HEK293 (cell line): Measurements from ENCODE around the gene ADM5.

ENCODE experiments used
- EGR2 ChIP-seq: fragments of 450-650 bp; formaldehyde crosslinking; IDR thresholded peaks from 2 replicates; pipeline ENCODE4 v1.5.1; 2016; ENCODE audit warnings: low read depth, missing biosample characterization, missing genetic modification characterization
- GLI2 ChIP-seq: fragments of 450-650 bp; formaldehyde crosslinking; IDR thresholded peaks from 2 replicates; pipeline ENCODE4; 2017; ENCODE audit warnings: missing biosample characterization, missing genetic modification characterization, low read depth, borderline replicate concordance
- GLI4 ChIP-seq: fragments of 450-650 bp; formaldehyde crosslinking; IDR thresholded peaks from 2 replicates; pipeline ENCODE4 v1.5.1; 2016; ENCODE audit warnings: missing biosample characterization, missing genetic modification characterization
- GLIS1 ChIP-seq: fragments of 450-650 bp; formaldehyde crosslinking; IDR thresholded peaks from 2 replicates; pipeline ENCODE4 v1.5.1; 2016; ENCODE audit warnings: missing biosample characterization, missing genetic modification characterization
- KLF9 ChIP-seq: fragments of 450-650 bp; formaldehyde crosslinking; IDR thresholded peaks from 2 replicates; pipeline ENCODE4 v1.5.1; 2016; ENCODE audit warnings: missing biosample characterization, missing genetic modification characterization, low read depth
- MEIS1 ChIP-seq: sonication (generic); formaldehyde crosslinking; IDR thresholded peaks from 2 replicates; pipeline ENCODE4 v1.8.1; 2022; ENCODE audit warnings: missing genetic modification reagents, mild to moderate bottlenecking, borderline replicate concordance
- SP2 ChIP-seq: fragments of 450-650 bp; formaldehyde crosslinking; IDR thresholded peaks from 2 replicates; pipeline ENCODE4 v1.5.1; 2016; ENCODE audit warnings: missing biosample characterization, missing genetic modification characterization
- SP3 ChIP-seq: fragments of 450-650 bp; formaldehyde crosslinking; IDR thresholded peaks from 2 replicates; pipeline ENCODE4 v1.5.1; 2016; ENCODE audit warnings: missing biosample characterization, missing genetic modification characterization
- YY1 ChIP-seq: fragments of 450-650 bp; formaldehyde crosslinking; IDR thresholded peaks from 2 replicates; pipeline ENCODE4 v1.5.1; 2018; ENCODE audit warnings: missing biosample characterization, missing genetic modification characterization
- ZNF211 ChIP-seq: fragments of 450-650 bp; formaldehyde crosslinking; IDR thresholded peaks from 2 replicates; pipeline ENCODE4 v1.5.1; 2016; ENCODE audit warnings: low read depth, missing biosample characterization, missing genetic modification characterization
- ZNF221 ChIP-seq: fragments of 450-650 bp; formaldehyde crosslinking; IDR thresholded peaks from 2 replicates; pipeline ENCODE4 v1.5.1; 2017; ENCODE audit warnings: missing biosample characterization, missing genetic modification characterization, borderline replicate concordance
- ZNF324 ChIP-seq: fragments of 450-650 bp; formaldehyde crosslinking; IDR thresholded peaks from 2 replicates; pipeline ENCODE4 v1.5.1; 2016; ENCODE audit warnings: missing biosample characterization, missing genetic modification characterization
- ZNF350 ChIP-seq: fragments of 450-650 bp; formaldehyde crosslinking; IDR thresholded peaks from 2 replicates; pipeline ENCODE4 v1.5.0; 2017; ENCODE audit warnings: missing biosample characterization, mild to moderate bottlenecking, missing genetic modification characterization
- ZNF423 ChIP-seq: fragments of 450-650 bp; formaldehyde crosslinking; IDR thresholded peaks from 2 replicates; pipeline ENCODE4 v1.5.1; 2016; ENCODE audit warnings: missing biosample characterization, missing genetic modification characterization
- ZNF426 ChIP-seq: fragments of 450-650 bp; formaldehyde crosslinking; IDR thresholded peaks from 2 replicates; pipeline ENCODE4 v1.5.1; 2017; ENCODE audit warnings: missing biosample characterization, missing genetic modification characterization, mild to moderate bottlenecking, inconsistent platforms, moderate library complexity
- ZNF521 ChIP-seq: fragments of 450-650 bp; formaldehyde crosslinking; IDR thresholded peaks from 2 replicates; pipeline ENCODE4 v1.5.1; 2017; ENCODE audit warnings: missing biosample characterization, mild to moderate bottlenecking, missing genetic modification characterization
- ZNF529 ChIP-seq: fragments of 450-650 bp; formaldehyde crosslinking; IDR thresholded peaks from 2 replicates; pipeline ENCODE4 v1.5.1; 2017; ENCODE audit warnings: missing genetic modification characterization, missing biosample characterization; ENCODE audit not compliant: insufficient replicate concordance
- ZNF596 ChIP-seq: fragments of 450-650 bp; IDR thresholded peaks from 2 replicates; pipeline ENCODE4 v1.5.0; 2018; ENCODE audit warnings: missing biosample characterization, mild to moderate bottlenecking, missing genetic modification characterization, moderate library complexity
- ZNF626 ChIP-seq: fragments of 450-650 bp; sonication (Bioruptor Pico); formaldehyde crosslinking; IDR thresholded peaks from 2 replicates; pipeline ENCODE4 v1.5.1; 2018; ENCODE audit warnings: missing biosample characterization, missing genetic modification characterization, inconsistent platforms
- ZNF670 ChIP-seq: fragments of 450-650 bp; formaldehyde crosslinking; IDR thresholded peaks from 2 replicates; pipeline ENCODE4 v1.5.1; 2016; ENCODE audit warnings: missing biosample characterization, missing genetic modification characterization, low read depth
- ZNF777 ChIP-seq: fragments of 450-650 bp; formaldehyde crosslinking; IDR thresholded peaks from 2 replicates; pipeline ENCODE4 v1.5.1; 2017; ENCODE audit warnings: missing biosample characterization, missing genetic modification characterization, borderline replicate concordance
- TF ChIP-seq, protein P1 (sequence below): fragments of 450-650 bp; formaldehyde crosslinking; IDR thresholded peaks from 2 replicates; pipeline ENCODE4 v1.5.1; 2016; ENCODE audit warnings: missing biosample characterization, missing genetic modification characterization
- TF ChIP-seq, protein P2 (sequence below): fragments of 450-650 bp; formaldehyde crosslinking; conservative IDR thresholded peaks from 2 replicates; pipeline ENCODE4 v1.5.1; 2016; ENCODE audit warnings: low read depth, missing biosample characterization, missing genetic modification characterization
- TF ChIP-seq, protein P3 (sequence below): fragments of 450-650 bp; formaldehyde crosslinking; IDR thresholded peaks from 2 replicates; pipeline ENCODE4 v1.5.1; 2016; ENCODE audit warnings: missing biosample characterization, missing genetic modification characterization
- TF ChIP-seq, protein P4 (sequence below): fragments of 450-650 bp; formaldehyde crosslinking; IDR thresholded peaks from 2 replicates; pipeline ENCODE4 v1.5.1; 2017; ENCODE audit warnings: missing biosample characterization, missing genetic modification characterization
- TF ChIP-seq, protein P5 (sequence below): fragments of 450-650 bp; formaldehyde crosslinking; IDR thresholded peaks from 2 replicates; pipeline ENCODE4 v1.5.1; 2016; ENCODE audit warnings: missing biosample characterization, missing genetic modification characterization

ADM5 gene

DNA sequence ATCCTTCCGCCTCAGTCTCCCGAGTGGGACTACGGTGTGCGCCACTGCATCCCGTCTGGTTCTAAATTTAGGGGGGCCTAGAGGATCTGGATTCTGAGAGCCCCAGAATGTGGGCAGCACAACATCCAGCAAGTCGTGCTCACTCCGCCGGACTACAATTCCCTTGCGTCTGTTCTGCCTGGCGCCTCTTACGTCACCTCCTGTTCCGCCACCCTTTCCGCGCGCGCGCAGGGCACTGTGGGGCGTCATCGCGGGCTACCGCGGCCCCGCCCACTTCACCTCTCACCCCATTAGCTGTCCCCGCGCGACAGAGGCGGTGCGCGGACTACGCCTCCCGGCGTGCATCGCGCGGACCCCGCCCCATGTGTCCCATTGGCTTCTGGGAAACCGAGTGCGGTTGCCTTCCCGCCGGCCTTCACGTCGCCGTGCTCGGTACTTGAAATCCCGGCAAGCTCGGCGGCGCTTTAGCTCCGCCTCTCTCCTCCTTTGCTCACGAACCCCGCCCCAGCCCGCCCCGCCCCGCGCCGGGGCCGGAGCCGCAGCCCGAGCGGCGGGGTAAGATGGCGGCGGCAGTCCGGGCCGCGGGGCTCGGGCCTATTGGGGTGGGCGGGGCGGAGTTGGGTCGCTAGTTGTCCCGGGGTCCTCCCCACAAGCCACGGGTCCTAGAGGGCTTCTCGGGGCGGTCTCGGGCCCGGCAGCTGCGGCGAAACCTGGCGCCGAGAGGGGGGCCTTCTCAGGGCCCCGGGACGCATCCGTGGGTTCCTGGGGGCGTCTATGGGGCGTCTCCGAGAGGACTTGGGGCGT lies 47.5 kb upstream of the ADM5 start, which contains the start of gene SCAF1 (continued):
- TF ChIP-seq, protein P1, sequence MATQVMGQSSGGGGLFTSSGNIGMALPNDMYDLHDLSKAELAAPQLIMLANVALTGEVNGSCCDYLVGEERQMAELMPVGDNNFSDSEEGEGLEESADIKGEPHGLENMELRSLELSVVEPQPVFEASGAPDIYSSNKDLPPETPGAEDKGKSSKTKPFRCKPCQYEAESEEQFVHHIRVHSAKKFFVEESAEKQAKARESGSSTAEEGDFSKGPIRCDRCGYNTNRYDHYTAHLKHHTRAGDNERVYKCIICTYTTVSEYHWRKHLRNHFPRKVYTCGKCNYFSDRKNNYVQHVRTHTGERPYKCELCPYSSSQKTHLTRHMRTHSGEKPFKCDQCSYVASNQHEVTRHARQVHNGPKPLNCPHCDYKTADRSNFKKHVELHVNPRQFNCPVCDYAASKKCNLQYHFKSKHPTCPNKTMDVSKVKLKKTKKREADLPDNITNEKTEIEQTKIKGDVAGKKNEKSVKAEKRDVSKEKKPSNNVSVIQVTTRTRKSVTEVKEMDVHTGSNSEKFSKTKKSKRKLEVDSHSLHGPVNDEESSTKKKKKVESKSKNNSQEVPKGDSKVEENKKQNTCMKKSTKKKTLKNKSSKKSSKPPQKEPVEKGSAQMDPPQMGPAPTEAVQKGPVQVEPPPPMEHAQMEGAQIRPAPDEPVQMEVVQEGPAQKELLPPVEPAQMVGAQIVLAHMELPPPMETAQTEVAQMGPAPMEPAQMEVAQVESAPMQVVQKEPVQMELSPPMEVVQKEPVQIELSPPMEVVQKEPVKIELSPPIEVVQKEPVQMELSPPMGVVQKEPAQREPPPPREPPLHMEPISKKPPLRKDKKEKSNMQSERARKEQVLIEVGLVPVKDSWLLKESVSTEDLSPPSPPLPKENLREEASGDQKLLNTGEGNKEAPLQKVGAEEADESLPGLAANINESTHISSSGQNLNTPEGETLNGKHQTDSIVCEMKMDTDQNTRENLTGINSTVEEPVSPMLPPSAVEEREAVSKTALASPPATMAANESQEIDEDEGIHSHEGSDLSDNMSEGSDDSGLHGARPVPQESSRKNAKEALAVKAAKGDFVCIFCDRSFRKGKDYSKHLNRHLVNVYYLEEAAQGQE (tag by site-specific recombination) = no peak
- TF ChIP-seq, protein P2, sequence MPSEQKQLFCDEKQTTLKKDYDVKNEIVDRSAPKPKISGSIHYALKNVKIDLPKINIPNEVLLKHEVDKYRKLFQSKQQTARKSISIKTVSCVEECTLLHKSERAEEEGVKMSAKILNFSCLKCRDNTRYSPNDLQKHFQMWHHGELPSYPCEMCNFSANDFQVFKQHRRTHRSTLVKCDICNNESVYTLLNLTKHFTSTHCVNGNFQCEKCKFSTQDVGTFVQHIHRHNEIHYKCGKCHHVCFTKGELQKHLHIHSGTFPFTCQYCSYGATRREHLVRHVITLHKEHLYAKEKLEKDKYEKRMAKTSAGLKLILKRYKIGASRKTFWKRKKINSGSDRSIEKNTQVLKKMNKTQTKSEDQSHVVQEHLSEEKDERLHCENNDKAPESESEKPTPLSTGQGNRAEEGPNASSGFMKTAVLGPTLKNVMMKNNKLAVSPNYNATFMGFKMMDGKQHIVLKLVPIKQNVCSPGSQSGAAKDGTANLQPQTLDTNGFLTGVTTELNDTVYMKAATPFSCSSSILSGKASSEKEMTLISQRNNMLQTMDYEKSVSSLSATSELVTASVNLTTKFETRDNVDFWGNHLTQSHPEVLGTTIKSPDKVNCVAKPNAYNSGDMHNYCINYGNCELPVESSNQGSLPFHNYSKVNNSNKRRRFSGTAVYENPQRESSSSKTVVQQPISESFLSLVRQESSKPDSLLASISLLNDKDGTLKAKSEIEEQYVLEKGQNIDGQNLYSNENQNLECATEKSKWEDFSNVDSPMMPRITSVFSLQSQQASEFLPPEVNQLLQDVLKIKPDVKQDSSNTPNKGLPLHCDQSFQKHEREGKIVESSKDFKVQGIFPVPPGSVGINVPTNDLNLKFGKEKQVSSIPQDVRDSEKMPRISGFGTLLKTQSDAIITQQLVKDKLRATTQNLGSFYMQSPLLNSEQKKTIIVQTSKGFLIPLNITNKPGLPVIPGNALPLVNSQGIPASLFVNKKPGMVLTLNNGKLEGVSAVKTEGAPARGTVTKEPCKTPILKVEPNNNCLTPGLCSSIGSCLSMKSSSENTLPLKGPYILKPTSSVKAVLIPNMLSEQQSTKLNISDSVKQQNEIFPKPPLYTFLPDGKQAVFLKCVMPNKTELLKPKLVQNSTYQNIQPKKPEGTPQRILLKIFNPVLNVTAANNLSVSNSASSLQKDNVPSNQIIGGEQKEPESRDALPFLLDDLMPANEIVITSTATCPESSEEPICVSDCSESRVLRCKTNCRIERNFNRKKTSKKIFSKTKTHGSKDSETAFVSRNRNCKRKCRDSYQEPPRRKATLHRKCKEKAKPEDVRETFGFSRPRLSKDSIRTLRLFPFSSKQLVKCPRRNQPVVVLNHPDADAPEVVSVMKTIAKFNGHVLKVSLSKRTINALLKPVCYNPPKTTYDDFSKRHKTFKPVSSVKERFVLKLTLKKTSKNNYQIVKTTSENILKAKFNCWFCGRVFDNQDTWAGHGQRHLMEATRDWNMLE (tag by site-specific recombination) = peak; percentile 44
- TF ChIP-seq, protein P3, sequence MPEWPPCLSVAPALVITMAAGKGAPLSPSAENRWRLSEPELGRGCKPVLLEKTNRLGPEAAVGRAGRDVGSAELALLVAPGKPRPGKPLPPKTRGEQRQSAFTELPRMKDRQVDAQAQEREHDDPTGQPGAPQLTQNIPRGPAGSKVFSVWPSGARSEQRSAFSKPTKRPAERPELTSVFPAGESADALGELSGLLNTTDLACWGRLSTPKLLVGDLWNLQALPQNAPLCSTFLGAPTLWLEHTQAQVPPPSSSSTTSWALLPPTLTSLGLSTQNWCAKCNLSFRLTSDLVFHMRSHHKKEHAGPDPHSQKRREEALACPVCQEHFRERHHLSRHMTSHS (tag by site-specific recombination) = no peak
- no peak for TF ChIP-seq GLI2 (tag by site-specific recombination)
- TF ChIP-seq, protein P4, sequence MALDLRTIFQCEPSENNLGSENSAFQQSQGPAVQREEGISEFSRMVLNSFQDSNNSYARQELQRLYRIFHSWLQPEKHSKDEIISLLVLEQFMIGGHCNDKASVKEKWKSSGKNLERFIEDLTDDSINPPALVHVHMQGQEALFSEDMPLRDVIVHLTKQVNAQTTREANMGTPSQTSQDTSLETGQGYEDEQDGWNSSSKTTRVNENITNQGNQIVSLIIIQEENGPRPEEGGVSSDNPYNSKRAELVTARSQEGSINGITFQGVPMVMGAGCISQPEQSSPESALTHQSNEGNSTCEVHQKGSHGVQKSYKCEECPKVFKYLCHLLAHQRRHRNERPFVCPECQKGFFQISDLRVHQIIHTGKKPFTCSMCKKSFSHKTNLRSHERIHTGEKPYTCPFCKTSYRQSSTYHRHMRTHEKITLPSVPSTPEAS (tag by site-specific recombination) = no peak
- no peak for TF ChIP-seq ZNF426 (tag by site-specific recombination)
- TF ChIP-seq, protein P5, sequence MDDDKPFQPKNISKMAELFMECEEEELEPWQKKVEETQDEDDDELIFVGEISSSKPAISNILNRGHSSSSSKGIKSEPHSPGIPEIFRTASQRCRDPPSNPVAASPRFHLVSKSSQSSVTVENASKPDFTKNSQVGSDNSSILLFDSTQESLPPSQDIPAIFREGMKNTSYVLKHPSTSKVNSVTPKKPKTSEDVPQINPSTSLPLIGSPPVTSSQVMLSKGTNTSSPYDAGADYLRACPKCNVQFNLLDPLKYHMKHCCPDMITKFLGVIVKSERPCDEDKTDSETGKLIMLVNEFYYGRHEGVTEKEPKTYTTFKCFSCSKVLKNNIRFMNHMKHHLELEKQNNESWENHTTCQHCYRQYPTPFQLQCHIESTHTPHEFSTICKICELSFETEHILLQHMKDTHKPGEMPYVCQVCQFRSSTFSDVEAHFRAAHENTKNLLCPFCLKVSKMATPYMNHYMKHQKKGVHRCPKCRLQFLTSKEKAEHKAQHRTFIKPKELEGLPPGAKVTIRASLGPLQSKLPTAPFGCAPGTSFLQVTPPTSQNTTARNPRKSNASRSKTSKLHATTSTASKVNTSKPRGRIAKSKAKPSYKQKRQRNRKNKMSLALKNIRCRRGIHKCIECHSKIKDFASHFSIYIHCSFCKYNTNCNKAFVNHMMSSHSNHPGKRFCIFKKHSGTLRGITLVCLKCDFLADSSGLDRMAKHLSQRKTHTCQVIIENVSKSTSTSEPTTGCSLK (tag by site-specific recombination) = no peak
- peak; percentile 98 for TF ChIP-seq KLF9 (tag by site-specific recombination)
- TF ChIP-seq ZNF529 = no peak
- no peak for TF ChIP-seq ZNF670
- TF ChIP-seq SP3 (tag by site-specific recombination) = peak; percentile 100
- 0 out of 2 replicates have a peak, but pooled peaks have one; percentile 47 for TF ChIP-seq YY1 (tag by site-specific recombination)
- peak; percentile 21; the same call in 1 of the 2 replicates for TF ChIP-seq GLIS1 (tag by site-specific recombination)
- TF ChIP-seq ZNF221 = no peak
- 0 out of 2 replicates have a peak, but pooled peaks have one; percentile 48 for TF ChIP-seq EGR2 (tag by site-specific recombination)
- no peak for TF ChIP-seq ZNF626
- no peak for TF ChIP-seq ZNF211
- TF ChIP-seq ZNF423 (tag by site-specific recombination) = no peak
- TF ChIP-seq ZNF324 (tag by site-specific recombination) = no peak; the same call in 1 of the 2 replicates
- no peak for TF ChIP-seq ZNF777 (tag by site-specific recombination)
- no peak for TF ChIP-seq ZNF350 (tag by site-specific recombination)
- TF ChIP-seq ZNF596 (tag by site-specific recombination) = no peak
- TF ChIP-seq MEIS1 (CRISPR knock-in tag) = no peak
- no peak for TF ChIP-seq GLI4
- TF ChIP-seq ZNF521 (tag by site-specific recombination) = no peak
- TF ChIP-seq SP2 (tag by site-specific recombination) = peak; percentile 97
